IMR-90 (cell line): ENCODE results near the gene DRD4. TPM values are rescaled to one million over a fixed set of nuclear protein-coding genes. Genes with fewer than 3 reads are reported as not detected.

ENCODE experiments used
- ATAC-seq: fragments of 200-7000 bp; cut with Tn5 transposase; 2 replicates; pipeline ENCODE4 v1.9.1; 2020; ENCODE audit warnings: low read depth, mild to moderate bottlenecking, moderate library complexity
- BruUV-seq: library from RNA; stranded (reverse); fragments of 400-500 nt; replicated peaks from 2 replicates; lab custom pipeline; 2021; lab: Mats Ljungman, UMichigan
- CTCF ChIA-PET: fragments of 300-600 bp; formaldehyde crosslinking; extraction: SDS; loops from one replicate; lab custom pipeline; 2021; ENCODE audit warnings: antibody characterized with exemption; lab: Yijun Ruan, JAX
- POLR2A ChIA-PET: fragments of 300-600 bp; sonication (Branson Sonifier 250); formaldehyde crosslinking; loops from one replicate; lab custom pipeline; 2022; ENCODE audit warnings: antibody characterized with exemption; ENCODE audit not compliant: unreplicated experiment; lab: Charles Lee
- DNase-seq: peaks from one replicate; pipeline ENCODE4 v3.0.0; 2013
- H2AFZ ChIP-seq: replicated peaks from 2 replicates; pipeline ENCODE3; 2013; ENCODE audit warnings: low read length, mild to moderate bottlenecking; ENCODE audit not compliant: poor library complexity
- H2AK5ac ChIP-seq: 2 replicates; pipeline ENCODE4 v1.6.1; 2013; ENCODE audit warnings: low read depth, low read length, inconsistent platforms
- H2AK9ac ChIP-seq: replicated peaks from 2 replicates; pipeline ENCODE3; 2013; ENCODE audit warnings: mild to moderate bottlenecking, low read depth, low read length, moderate library complexity; ENCODE audit not compliant: poor library complexity
- H2BK120ac ChIP-seq: 2 replicates; pipeline ENCODE4 v1.6.1; 2013; ENCODE audit warnings: low read depth, low read length, inconsistent platforms
- H2BK15ac ChIP-seq: 3 replicates; pipeline ENCODE4 v1.6.1; 2013; ENCODE audit warnings: low read depth, low read length, inconsistent platforms
- H2BK20ac ChIP-seq: 2 replicates; pipeline ENCODE4 v1.6.1; 2013; ENCODE audit warnings: low read depth, mild to moderate bottlenecking, inconsistent platforms, low read length, moderate library complexity
- H2BK5ac ChIP-seq: 2 replicates; pipeline ENCODE4 v1.6.1; 2013; ENCODE audit warnings: mild to moderate bottlenecking, low read depth, low read length, inconsistent platforms; ENCODE audit not compliant: poor library complexity, severe bottlenecking
- H3K14ac ChIP-seq: replicated peaks from 2 replicates; pipeline ENCODE4 v1.6.1; 2013; ENCODE audit warnings: low read depth, low read length, inconsistent platforms
- H3K18ac ChIP-seq: 2 replicates; pipeline ENCODE4 v1.6.1; 2013; ENCODE audit warnings: low read depth, low read length, control low read depth
- H3K23ac ChIP-seq: 2 replicates; pipeline ENCODE4 v1.6.1; 2013; ENCODE audit warnings: low read depth, low read length, inconsistent platforms
- H3K27ac ChIP-seq: 2 replicates; pipeline ENCODE4 v1.5.1; 2013; ENCODE audit warnings: mild to moderate bottlenecking, control low read depth, low read length; ENCODE audit not compliant: insufficient read depth
- H3K27me3 ChIP-seq: 2 replicates; pipeline ENCODE4 v1.6.1; 2013; ENCODE audit warnings: low read length; ENCODE audit not compliant: control insufficient read depth, insufficient read depth
- H3K36me3 ChIP-seq: 2 replicates; pipeline ENCODE4 v1.6.1; 2013; ENCODE audit warnings: low read length, mixed read lengths; ENCODE audit not compliant: control insufficient read depth, insufficient read depth
- H3K4ac ChIP-seq: 2 replicates; pipeline ENCODE4 v1.6.1; 2013; ENCODE audit warnings: low read depth, low read length, inconsistent platforms
- H3K4me1 ChIP-seq: 2 replicates; pipeline ENCODE4 v1.6.1; 2013; ENCODE audit warnings: low read length, mixed read lengths; ENCODE audit not compliant: control insufficient read depth, insufficient read depth
- H3K4me2 ChIP-seq: 2 replicates; pipeline ENCODE4 v1.6.1; 2013; ENCODE audit warnings: low read depth, mild to moderate bottlenecking, control low read depth, low read length, moderate library complexity
- H3K4me3 ChIP-seq: 2 replicates; pipeline ENCODE4 v1.5.1; 2013; ENCODE audit warnings: low read depth, mild to moderate bottlenecking, control low read depth, low read length, moderate library complexity; ENCODE audit not compliant: insufficient read depth
- H3K56ac ChIP-seq: 2 replicates; pipeline ENCODE4 v1.6.1; 2013; ENCODE audit warnings: low read length, inconsistent platforms; ENCODE audit not compliant: insufficient read depth; ENCODE audit errors: extremely low read depth
- H3K79me1 ChIP-seq, 2 experiments: 2 replicates each; pipeline ENCODE4 v1.6.1; 2013; ENCODE audit warnings: low read length in 2 of 2, inconsistent platforms in 1 of 2, low read depth in 1 of 2
- H3K9ac ChIP-seq: 2 replicates; pipeline ENCODE4 v1.6.1; 2013; ENCODE audit warnings: low read depth, low read length, control low read depth
- H3K9me1 ChIP-seq: 2 replicates; pipeline ENCODE4 v1.6.1; 2013; ENCODE audit warnings: low read length, inconsistent platforms; ENCODE audit not compliant: insufficient read depth
- H3K9me3 ChIP-seq: 2 replicates; pipeline ENCODE4 v1.6.1; 2013; ENCODE audit warnings: low read length; ENCODE audit not compliant: control insufficient read depth, insufficient read depth
- H4K20me1 ChIP-seq: 2 replicates; pipeline ENCODE4 v1.6.1; 2013; ENCODE audit warnings: low read length, inconsistent platforms; ENCODE audit not compliant: insufficient read depth
- H4K5ac ChIP-seq: 2 replicates; pipeline ENCODE4 v1.6.1; 2013; ENCODE audit warnings: mild to moderate bottlenecking, low read depth, low read length, control low read depth
- H4K8ac ChIP-seq, 2 experiments: 2 replicates each; pipeline ENCODE4 v1.6.1; 2013; ENCODE audit warnings: low read depth in 2 of 2, low read length in 2 of 2, control low read depth in 1 of 2, inconsistent platforms in 1 of 2
- H4K91ac ChIP-seq: 2 replicates; pipeline ENCODE4 v1.6.1; 2013; ENCODE audit warnings: low read depth, low read length, inconsistent platforms; ENCODE audit not compliant: insufficient read depth
- BHLHE40 ChIP-seq: fragments of 150-350 bp; IDR thresholded peaks from 2 replicates; pipeline ENCODE4 v1.6.1; 2016; ENCODE audit warnings: mild to moderate bottlenecking, low read depth, low read length
- CEBPB ChIP-seq: IDR thresholded peaks from 2 replicates; pipeline ENCODE4 v1.6.1; 2012; ENCODE audit warnings: low read depth, low read length, improper control_type of control experiment
- CHD1 ChIP-seq: IDR thresholded peaks from 2 replicates; pipeline ENCODE4 v1.6.1; 2012; ENCODE audit warnings: low read depth, low read length, improper control_type of control experiment
- FOS ChIP-seq: fragments of 150-350 bp; IDR thresholded peaks from 2 replicates; pipeline ENCODE4 v1.6.1; 2016; ENCODE audit warnings: low read depth, low read length
- MAFK ChIP-seq: IDR thresholded peaks from 2 replicates; pipeline ENCODE4 v1.6.1; 2012; ENCODE audit warnings: low read depth, low read length, improper control_type of control experiment
- MAZ ChIP-seq: IDR thresholded peaks from 2 replicates; pipeline ENCODE4 v1.6.1; 2012; ENCODE audit warnings: low read depth, mild to moderate bottlenecking, low read length, improper control_type of control experiment, moderate library complexity, borderline replicate concordance
- POLR2A ChIP-seq: IDR thresholded peaks from 2 replicates; pipeline ENCODE4 v1.6.1; 2012; ENCODE audit warnings: mild to moderate bottlenecking, low read depth, low read length
- RFX5 ChIP-seq: IDR thresholded peaks from 2 replicates; pipeline ENCODE4 v1.8.0; 2012; ENCODE audit warnings: low read depth, mild to moderate bottlenecking, low read length, moderate library complexity
- SMC3 ChIP-seq: fragments of 150-350 bp; IDR thresholded peaks from 2 replicates; pipeline ENCODE4 v1.6.1; 2016; ENCODE audit warnings: low read depth, mild to moderate bottlenecking, antibody characterized with exemption, low read length, moderate library complexity
- WGBS, 2 experiments: methylation state at CpG; one replicate each; pipeline versions ENCODE4 v1.1.5 to v1.1.7; 2013; ENCODE audit warnings: missing lambda C conversion rate in 2 of 2; ENCODE audit not compliant: insufficient read length in 1 of 2; ENCODE audit errors: extremely low coverage in 2 of 2; 5-methylcytosine and 5-hydroxymethylcytosine counted together
- dilution Hi-C: fragments of 300-500 bp; cut with HindIII; formaldehyde crosslinking; loops from one replicate; pipeline ENCODE4 v1.14.3; 2018; ENCODE audit warnings: low sequenced_read_pairs; ENCODE audit not compliant: unreplicated experiment
- in situ Hi-C: fragments of 300-500 bp; cut with MboI; formaldehyde crosslinking; loops from 3 replicates; pipeline ENCODE4 v1.14.3; 2019; ENCODE audit warnings: low sequenced_read_pairs, inconsistent platforms, mixed read lengths
- intact Hi-C: fragments of 100-400 bp; cut with micrococcal nuclease; formaldehyde crosslinking; loops from 2 replicates; pipeline ENCODE4 v1.10.0; 2022
- polyA plus RNA-seq, 3 experiments: library from polyadenylated mRNA; depleted of rRNA; stranded (reverse); fragments of >200 nt; gene quantifications; 2 replicates each; pipeline ENCODE4 v1.2.3, GENCODE V29; 2012; ENCODE audit warnings: low replicate concordance in 1 of 3
- total RNA-seq: library from RNA; depleted of rRNA; stranded (reverse); fragments of >200 nt; gene quantifications from 2 replicates; pipeline ENCODE4 v1.2.3, GENCODE V29; 2012
- TF ChIP-seq, protein P1 (sequence below): fragments of 150-350 bp; IDR thresholded peaks from 2 replicates; pipeline ENCODE4 v1.6.1; 2017; ENCODE audit warnings: mild to moderate bottlenecking, antibody characterized with exemption, low read length, low read depth
- TF ChIP-seq, protein P2 (sequence below): fragments of 150-350 bp; IDR thresholded peaks from 2 replicates; pipeline ENCODE4 v1.6.1; 2016; ENCODE audit warnings: low read depth, mild to moderate bottlenecking, low read length, moderate library complexity, borderline replicate concordance

DRD4 gene
- total and polyA plus RNA-seq, 2 of the 4 experiments (the other 2 are of a cell fraction), result not detected

DNA sequence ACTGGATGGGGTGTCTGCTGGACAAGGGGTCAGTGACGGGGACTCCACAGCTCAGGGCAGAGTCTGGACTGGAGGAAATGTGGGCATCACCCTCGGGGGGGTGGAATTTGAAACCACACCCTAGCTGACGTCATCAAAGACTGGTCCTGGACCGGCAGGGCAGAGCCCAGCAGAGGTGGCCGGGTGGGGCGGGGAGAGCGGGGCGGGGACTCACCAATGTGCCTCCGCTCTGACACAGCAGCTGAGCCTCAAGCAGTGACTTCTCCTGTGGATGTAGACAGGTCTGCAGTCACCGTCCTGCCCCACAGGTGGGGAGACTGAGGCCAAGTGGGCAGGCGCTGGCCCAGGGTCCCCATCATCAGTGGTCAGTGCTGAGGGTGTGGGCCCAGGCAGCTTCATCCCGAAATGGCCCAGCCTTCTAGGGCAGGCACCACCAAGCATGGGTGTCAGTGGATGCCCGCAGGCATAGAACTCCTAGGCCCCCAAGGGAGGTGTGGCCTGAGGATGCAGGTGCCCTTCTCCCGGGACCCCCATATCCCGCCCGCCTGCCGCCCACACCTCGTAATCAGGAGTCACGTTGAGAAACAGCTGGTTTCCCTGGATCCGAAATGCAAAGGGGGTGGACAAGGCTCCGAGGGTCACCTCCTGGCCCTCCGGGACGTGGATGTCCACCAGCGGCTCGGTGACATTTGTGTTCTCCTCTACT lies 12.9 kb upstream of the DRD4 start:
- no peaks in the 10 kb centered on the region for H3K9me3 ChIP-seq
- CTCF ChIA-PET, result no interaction called here
- no peak for DNase-seq

More for the DNA sequence above, 12.9 kb upstream of the DRD4 start:
- no peak overlapping the region for H2BK5ac ChIP-seq
- H4K20me1 ChIP-seq, result peaks cover 6% of the 10 kb centered on the region
- H4K8ac ChIP-seq, result no peak overlapping the region
- intact Hi-C loops (no loop called here), dilution Hi-C loops (no loop called here), in situ Hi-C loops (no loop called here)
- peaks cover 2% of the 10 kb centered on the region; the same call in 1 of the 2 replicates for H3K27me3 ChIP-seq
- H3K56ac ChIP-seq, result no peak overlapping the region
- 0 out of 4 replicates have a peak, but pooled peaks cover 0 to 3% of the 10 kb centered on the region in 2 experiments for H3K79me1 ChIP-seq
- 78% methylated on average over 10 of the region's 25 CpGs; no CpG with 5 or more reads in 1 of the 2 experiments for WGBS, 2 experiments
- H3K4me1 ChIP-seq, result peaks cover 2% of the 10 kb centered on the region; the same call in 1 of the 2 replicates
- H3K4me2 ChIP-seq, result no peak overlapping the region
- H2AFZ ChIP-seq, result no peak overlapping the region
- no peak overlapping the region for H3K4ac ChIP-seq
- no peak overlapping the region for H3K14ac ChIP-seq
- no peak overlapping the region for H3K18ac ChIP-seq
- no peak overlapping the region for H2AK9ac ChIP-seq
- no peak overlapping the region for H3K9ac ChIP-seq
- no peak for TF ChIP-seq POLR2A
- no peak for TF ChIP-seq CHD1
- no peak for TF ChIP-seq BHLHE40
- TF ChIP-seq CEBPB, result no peak
- no peak for TF ChIP-seq FOS
- TF ChIP-seq SMC3, result no peak
- TF ChIP-seq MAZ, result no peak
- no peak for TF ChIP-seq MAFK
- TF ChIP-seq, protein P1, sequence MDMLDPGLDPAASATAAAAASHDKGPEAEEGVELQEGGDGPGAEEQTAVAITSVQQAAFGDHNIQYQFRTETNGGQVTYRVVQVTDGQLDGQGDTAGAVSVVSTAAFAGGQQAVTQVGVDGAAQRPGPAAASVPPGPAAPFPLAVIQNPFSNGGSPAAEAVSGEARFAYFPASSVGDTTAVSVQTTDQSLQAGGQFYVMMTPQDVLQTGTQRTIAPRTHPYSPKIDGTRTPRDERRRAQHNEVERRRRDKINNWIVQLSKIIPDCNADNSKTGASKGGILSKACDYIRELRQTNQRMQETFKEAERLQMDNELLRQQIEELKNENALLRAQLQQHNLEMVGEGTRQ, result no peak
- TF ChIP-seq, protein P2, sequence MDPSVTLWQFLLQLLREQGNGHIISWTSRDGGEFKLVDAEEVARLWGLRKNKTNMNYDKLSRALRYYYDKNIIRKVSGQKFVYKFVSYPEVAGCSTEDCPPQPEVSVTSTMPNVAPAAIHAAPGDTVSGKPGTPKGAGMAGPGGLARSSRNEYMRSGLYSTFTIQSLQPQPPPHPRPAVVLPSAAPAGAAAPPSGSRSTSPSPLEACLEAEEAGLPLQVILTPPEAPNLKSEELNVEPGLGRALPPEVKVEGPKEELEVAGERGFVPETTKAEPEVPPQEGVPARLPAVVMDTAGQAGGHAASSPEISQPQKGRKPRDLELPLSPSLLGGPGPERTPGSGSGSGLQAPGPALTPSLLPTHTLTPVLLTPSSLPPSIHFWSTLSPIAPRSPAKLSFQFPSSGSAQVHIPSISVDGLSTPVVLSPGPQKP, result no peak
- TF ChIP-seq RFX5, result no peak
- ATAC-seq, result peak; percentile 28; the same call in 1 of the 2 replicates
- H3K23ac ChIP-seq, result no peak overlapping the region
- H2BK120ac ChIP-seq, result no peak overlapping the region
- H4K5ac ChIP-seq, result no peak overlapping the region
- H3K36me3 ChIP-seq, result peaks cover 2% of the 10 kb centered on the region; the same call in 1 of the 2 replicates
- POLR2A ChIA-PET, result no interaction called here
- H3K9me1 ChIP-seq, result peaks cover 8% of the 10 kb centered on the region; the same call in 1 of the 2 replicates
- H3K4me3 ChIP-seq, result no peak overlapping the region
- no peak overlapping the region for H2AK5ac ChIP-seq
- BruUV-seq, result no TSS peak
- no peak overlapping the region for H3K27ac ChIP-seq
- H4K91ac ChIP-seq, result no peak overlapping the region
- no peak overlapping the region for H2BK20ac ChIP-seq
- no peak overlapping the region for H2BK15ac ChIP-seq
